Measurements from ENCODE around the gene DMD.

The DMD gene

GRCh38 chrX:32987142-32987541 is 224.2 kb downstream of the DMD start:
- H3K9me3 Mint-ChIP-seq = no peaks in the 10 kb centered on the region
- no peaks in the 10 kb centered on the region for H3K36me3 Mint-ChIP-seq (ENCODE audit: low read depth)
- no peaks in the 10 kb centered on the region for H3K27me3 Mint-ChIP-seq (ENCODE audit: low read depth)
- TF ChIP-seq CTCF (IDR thresholded peaks at IDR 0.05; ENCODE audit: unreplicated experiment in 3 of 3) = no peak
- H3K4me1 Mint-ChIP-seq = no peaks in the 10 kb centered on the region
- no peak overlapping the region for H3K27ac Mint-ChIP-seq
- no peak overlapping the region for H3K4me3 Mint-ChIP-seq

- Mint-ChIP-seq H3K27ac (no peak overlapping the region), H3K36me3 (ENCODE audit: low read depth) (no peaks in the 10 kb centered on the region), H3K9me3 (no peaks in the 10 kb centered on the region), H3K4me3 (no peak overlapping the region), H3K27me3 (ENCODE audit: low read depth) (no peaks in the 10 kb centered on the region), H3K4me1 (no peaks in the 10 kb centered on the region)
- TF ChIP-seq CTCF (IDR thresholded peaks at IDR 0.05; ENCODE audit: unreplicated experiment in 3 of 3) = no peak
Observed at GRCh38 chrX:32985544-32985943, 225.8 kb downstream of the DMD start.

GRCh38 chrX:32966821-32967355 is 244.5 kb downstream of the DMD start:
- no peak overlapping the region for H3K27ac Mint-ChIP-seq
- H3K4me1 Mint-ChIP-seq = no peaks in the 10 kb centered on the region
- no peak overlapping the region for H3K4me3 Mint-ChIP-seq
- peaks cover 2% of the 10 kb centered on the region for H3K9me3 Mint-ChIP-seq
- no peaks in the 10 kb centered on the region for H3K36me3 Mint-ChIP-seq (ENCODE audit: low read depth)
- H3K27me3 Mint-ChIP-seq (ENCODE audit: low read depth) = no peaks in the 10 kb centered on the region
- no peak for TF ChIP-seq CTCF (IDR thresholded peaks at IDR 0.05; ENCODE audit: unreplicated experiment in 3 of 3)

GRCh38 chrX:32954125-32954524 is 257.2 kb downstream of the DMD start:
- no peak overlapping the region for H3K27ac Mint-ChIP-seq
- H3K9me3 Mint-ChIP-seq = no peaks in the 10 kb centered on the region
- no peak for TF ChIP-seq CTCF (IDR thresholded peaks at IDR 0.05; ENCODE audit: unreplicated experiment in 3 of 3)
- H3K36me3 Mint-ChIP-seq (ENCODE audit: low read depth) = no peaks in the 10 kb centered on the region
- peaks cover 5% of the 10 kb centered on the region for H3K4me1 Mint-ChIP-seq
- no peaks in the 10 kb centered on the region for H3K27me3 Mint-ChIP-seq (ENCODE audit: low read depth)
- H3K4me3 Mint-ChIP-seq = no peak overlapping the region

GRCh38 chrX:32948130-32948529 is 263.2 kb downstream of the DMD start:
- Mint-ChIP-seq H3K9me3 (no peaks in the 10 kb centered on the region), H3K4me3 (no peak overlapping the region), H3K4me1 (no peaks in the 10 kb centered on the region), H3K27me3 (ENCODE audit: low read depth) (peaks cover 4% of the 10 kb centered on the region), H3K36me3 (ENCODE audit: low read depth) (no peaks in the 10 kb centered on the region), H3K27ac (peak overlapping the region in 1 of 3 experiments; percentile 40)
- TF ChIP-seq CTCF (IDR thresholded peaks at IDR 0.05; ENCODE audit: unreplicated experiment in 3 of 3) = no peak

GRCh38 chrX:32937043-32937442 is 274.3 kb downstream of the DMD start:
- H3K4me3 Mint-ChIP-seq = no peak overlapping the region
- no peaks in the 10 kb centered on the region for H3K36me3 Mint-ChIP-seq (ENCODE audit: low read depth)
- H3K9me3 Mint-ChIP-seq = no peaks in the 10 kb centered on the region
- H3K4me1 Mint-ChIP-seq = no peaks in the 10 kb centered on the region
- no peak overlapping the region for H3K27ac Mint-ChIP-seq
- peaks cover 3% of the 10 kb centered on the region for H3K27me3 Mint-ChIP-seq (ENCODE audit: low read depth)
- no peak for TF ChIP-seq CTCF (IDR thresholded peaks at IDR 0.05; ENCODE audit: unreplicated experiment in 3 of 3)
